ENCODE data around the gene HOMER1.
"Not testable (repeated sequence)": the region's sequence is repeated elsewhere in the genome, so short reads cannot be mapped to it uniquely, and the experiment has no call there.

HOMER1 gene

GRCh38 chr5:79417495-79417894, 96.4 kb downstream of the HOMER1 start:
- no peak for DNase-seq (ENCODE audit: low spot score)

- DNase-seq (ENCODE audit: low spot score): no peak
Observed at GRCh38 chr5:79416499-79416898, 97.4 kb downstream of the HOMER1 start.

- DNase-seq (ENCODE audit: low spot score): no peak
Observed at GRCh38 chr5:79413112-79413511, 100.8 kb downstream of the HOMER1 start.

- DNase-seq (ENCODE audit: low spot score): no peak
Observed at GRCh38 chr5:79408028-79408427, 105.9 kb downstream of the HOMER1 start.

GRCh38 chr5:79407591-79407990, 106.3 kb downstream of the HOMER1 start:
- no peak for DNase-seq (ENCODE audit: low spot score)

- no peak for DNase-seq (ENCODE audit: low spot score)
Observed at GRCh38 chr5:79401216-79401615, 112.7 kb downstream of the HOMER1 start.

GRCh38 chr5:79399046-79399445, 114.9 kb downstream of the HOMER1 start:
- no peak for DNase-seq (ENCODE audit: low spot score)

GRCh38 chr5:79397080-79397479, 116.9 kb downstream of the HOMER1 start:
- DNase-seq (ENCODE audit: low spot score): no peak

GRCh38 chr5:79396265-79396664, 117.7 kb downstream of the HOMER1 start:
- no peak for DNase-seq (ENCODE audit: low spot score)

GRCh38 chr5:79395296-79395695, 118.6 kb downstream of the HOMER1 start:
- no peak for DNase-seq (ENCODE audit: low spot score)

GRCh38 chr5:79392776-79393175, 121.2 kb downstream of the HOMER1 start:
- no peak for DNase-seq (ENCODE audit: low spot score)

GRCh38 chr5:79386679-79387078, 127.3 kb downstream of the HOMER1 start:
- no peak for DNase-seq (ENCODE audit: low spot score)

- not testable (repeated sequence) for DNase-seq (ENCODE audit: low spot score)
Observed at GRCh38 chr5:79385126-79385525, 128.8 kb downstream of the HOMER1 start.

GRCh38 chr5:79378510-79379186, 135.3 kb downstream of the HOMER1 start:
- DNase-seq (ENCODE audit: low spot score): no peak

GRCh38 chr5:79357398-79357797, 156.5 kb downstream of the HOMER1 start:
- no peak for DNase-seq (ENCODE audit: low spot score)

- no peak for DNase-seq (ENCODE audit: low spot score)
Observed at GRCh38 chr5:79349881-79350280, 164.1 kb downstream of the HOMER1 start.

- DNase-seq (ENCODE audit: low spot score): no peak
Observed at GRCh38 chr5:79349047-79349446, 164.9 kb downstream of the HOMER1 start.

- DNase-seq (ENCODE audit: low spot score): no peak
Observed at GRCh38 chr5:79346420-79346824, 167.5 kb downstream of the HOMER1 start.

- DNase-seq (ENCODE audit: low spot score): no peak
Observed at GRCh38 chr5:79333852-79334557, 179.9 kb downstream of the HOMER1 start.

GRCh38 chr5:79330071-79330470, 183.9 kb downstream of the HOMER1 start:
- DNase-seq (ENCODE audit: low spot score): no peak

GRCh38 chr5:79329453-79329852, 184.5 kb downstream of the HOMER1 start:
- no peak for DNase-seq (ENCODE audit: low spot score)
